Measurements from ENCODE around the gene WBP2. TPM values are rescaled to one million over a fixed set of nuclear protein-coding genes. Genes with fewer than 3 reads are reported as not detected.

WBP2 gene
- total and polyA plus RNA-seq, 2 of the 13 experiments (the other 11 are each of a cell fraction or from before 2014, with no cell fraction given): 29.2 to 29.5 TPM

DNA sequence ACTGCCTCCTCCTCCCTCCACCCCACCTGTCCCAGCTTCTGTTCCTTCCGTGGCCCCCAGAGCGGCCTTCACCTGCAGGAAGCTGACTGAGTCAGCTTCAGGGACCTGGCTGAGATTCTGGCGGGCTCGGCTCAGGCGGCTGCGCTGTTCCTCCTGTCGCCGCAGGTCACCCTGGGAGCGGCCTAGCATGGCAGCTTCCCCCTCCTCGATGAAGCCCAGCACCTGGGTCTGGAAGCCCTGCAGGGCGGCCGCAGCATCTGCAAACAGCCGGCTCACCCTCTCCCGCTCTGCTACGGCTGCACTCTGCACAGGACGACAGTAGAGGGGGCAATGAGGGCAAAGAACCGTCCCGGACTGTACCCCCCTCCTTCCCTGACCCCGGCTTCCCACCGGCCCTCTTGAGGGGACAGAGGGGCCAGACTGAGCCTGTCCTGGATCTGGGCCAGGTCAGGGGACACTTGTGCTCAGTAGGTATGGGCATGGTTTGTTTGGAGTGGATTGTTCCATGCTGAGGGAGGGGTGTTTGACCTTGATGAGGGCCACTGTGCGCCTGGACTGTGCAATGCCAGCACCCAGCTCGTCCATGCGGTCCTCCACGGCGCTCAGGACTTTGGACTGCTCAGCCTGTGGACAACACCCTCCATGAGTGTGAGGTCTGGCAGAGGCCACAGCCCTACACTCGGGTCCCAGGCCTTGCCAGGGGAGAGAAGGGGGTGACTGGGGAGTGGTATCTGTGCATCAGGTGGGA lies 21.2 kb upstream of the WBP2 start (continued):
- TF ChIP-seq ARNT2 (CRISPR knock-in tag; IDR thresholded peaks at IDR 0.05; ENCODE audit: low read depth) (peak; percentile 91; the same call in 1 of the 2 replicates), HDAC1 (CRISPR knock-in tag; IDR thresholded peaks at IDR 0.05) (peak; percentile 87), NR1H2 (CRISPR knock-in tag; IDR thresholded peaks at IDR 0.05; ENCODE audit: borderline replicate concordance, low read depth) (peak; percentile 87; the same call in 1 of the 2 replicates), PHF20 (CRISPR knock-in tag; IDR thresholded peaks at IDR 0.05) (peak; percentile 42; the same call in 1 of the 2 replicates), ZNF7 (CRISPR knock-in tag; IDR thresholded peaks at IDR 0.05) (no peak), FOXJ3 (CRISPR knock-in tag; IDR thresholded peaks at IDR 0.05; ENCODE audit: borderline replicate concordance) (peak; percentile 70), GABPB1 (CRISPR knock-in tag; IDR thresholded peaks at IDR 0.05) (peak; percentile 62), PPARG (CRISPR knock-in tag; conservative IDR thresholded peaks at IDR 0.05) (peak; percentile 66), ZNF709 (CRISPR knock-in tag; IDR thresholded peaks at IDR 0.05) (peak; percentile 61; the same call in 1 of the 2 replicates), AGO2 (optimal IDR thresholded peaks at IDR 0.05; ENCODE audit: low read depth, low read length) (peak; percentile 98), ZNF563 (CRISPR knock-in tag; IDR thresholded peaks at IDR 0.05) (peak; percentile 7; the same call in 1 of the 2 replicates), FOXM1 (CRISPR knock-in tag; IDR thresholded peaks at IDR 0.05) (no peak), HHEX (CRISPR knock-in tag; IDR thresholded peaks at IDR 0.05) (peak; percentile 7; the same call in 1 of the 2 replicates), ZNF788 (CRISPR knock-in tag; IDR thresholded peaks at IDR 0.05; ENCODE audit: borderline replicate concordance) (peak; percentile 100)
- TF ChIP-seq, protein P1, sequence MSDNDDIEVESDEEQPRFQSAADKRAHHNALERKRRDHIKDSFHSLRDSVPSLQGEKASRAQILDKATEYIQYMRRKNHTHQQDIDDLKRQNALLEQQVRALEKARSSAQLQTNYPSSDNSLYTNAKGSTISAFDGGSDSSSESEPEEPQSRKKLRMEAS (IDR thresholded peaks at IDR 0.05): peak; percentile 99
- TF ChIP-seq, protein P2, sequence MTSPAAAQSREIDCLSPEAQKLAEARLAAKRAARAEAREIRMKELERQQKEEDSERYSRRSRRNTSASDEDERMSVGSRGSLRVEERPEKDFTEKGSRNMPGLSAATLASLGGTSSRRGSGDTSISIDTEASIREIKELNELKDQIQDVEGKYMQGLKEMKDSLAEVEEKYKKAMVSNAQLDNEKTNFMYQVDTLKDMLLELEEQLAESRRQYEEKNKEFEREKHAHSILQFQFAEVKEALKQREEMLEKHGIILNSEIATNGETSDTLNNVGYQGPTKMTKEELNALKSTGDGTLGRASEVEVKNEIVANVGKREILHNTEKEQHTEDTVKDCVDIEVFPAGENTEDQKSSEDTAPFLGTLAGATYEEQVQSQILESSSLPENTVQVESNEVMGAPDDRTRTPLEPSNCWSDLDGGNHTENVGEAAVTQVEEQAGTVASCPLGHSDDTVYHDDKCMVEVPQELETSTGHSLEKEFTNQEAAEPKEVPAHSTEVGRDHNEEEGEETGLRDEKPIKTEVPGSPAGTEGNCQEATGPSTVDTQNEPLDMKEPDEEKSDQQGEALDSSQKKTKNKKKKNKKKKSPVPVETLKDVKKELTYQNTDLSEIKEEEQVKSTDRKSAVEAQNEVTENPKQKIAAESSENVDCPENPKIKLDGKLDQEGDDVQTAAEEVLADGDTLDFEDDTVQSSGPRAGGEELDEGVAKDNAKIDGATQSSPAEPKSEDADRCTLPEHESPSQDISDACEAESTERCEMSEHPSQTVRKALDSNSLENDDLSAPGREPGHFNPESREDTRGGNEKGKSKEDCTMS (CRISPR knock-in tag; conservative IDR thresholded peaks at IDR 0.05): no peak; the same call in 1 of the 2 replicates
- TF ChIP-seq, protein P3, sequence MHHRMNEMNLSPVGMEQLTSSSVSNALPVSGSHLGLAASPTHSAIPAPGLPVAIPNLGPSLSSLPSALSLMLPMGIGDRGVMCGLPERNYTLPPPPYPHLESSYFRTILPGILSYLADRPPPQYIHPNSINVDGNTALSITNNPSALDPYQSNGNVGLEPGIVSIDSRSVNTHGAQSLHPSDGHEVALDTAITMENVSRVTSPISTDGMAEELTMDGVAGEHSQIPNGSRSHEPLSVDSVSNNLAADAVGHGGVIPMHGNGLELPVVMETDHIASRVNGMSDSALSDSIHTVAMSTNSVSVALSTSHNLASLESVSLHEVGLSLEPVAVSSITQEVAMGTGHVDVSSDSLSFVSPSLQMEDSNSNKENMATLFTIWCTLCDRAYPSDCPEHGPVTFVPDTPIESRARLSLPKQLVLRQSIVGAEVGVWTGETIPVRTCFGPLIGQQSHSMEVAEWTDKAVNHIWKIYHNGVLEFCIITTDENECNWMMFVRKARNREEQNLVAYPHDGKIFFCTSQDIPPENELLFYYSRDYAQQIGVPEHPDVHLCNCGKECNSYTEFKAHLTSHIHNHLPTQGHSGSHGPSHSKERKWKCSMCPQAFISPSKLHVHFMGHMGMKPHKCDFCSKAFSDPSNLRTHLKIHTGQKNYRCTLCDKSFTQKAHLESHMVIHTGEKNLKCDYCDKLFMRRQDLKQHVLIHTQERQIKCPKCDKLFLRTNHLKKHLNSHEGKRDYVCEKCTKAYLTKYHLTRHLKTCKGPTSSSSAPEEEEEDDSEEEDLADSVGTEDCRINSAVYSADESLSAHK (CRISPR knock-in tag; IDR thresholded peaks at IDR 0.05; ENCODE audit: borderline replicate concordance): no peak
- TF ChIP-seq, protein P4, sequence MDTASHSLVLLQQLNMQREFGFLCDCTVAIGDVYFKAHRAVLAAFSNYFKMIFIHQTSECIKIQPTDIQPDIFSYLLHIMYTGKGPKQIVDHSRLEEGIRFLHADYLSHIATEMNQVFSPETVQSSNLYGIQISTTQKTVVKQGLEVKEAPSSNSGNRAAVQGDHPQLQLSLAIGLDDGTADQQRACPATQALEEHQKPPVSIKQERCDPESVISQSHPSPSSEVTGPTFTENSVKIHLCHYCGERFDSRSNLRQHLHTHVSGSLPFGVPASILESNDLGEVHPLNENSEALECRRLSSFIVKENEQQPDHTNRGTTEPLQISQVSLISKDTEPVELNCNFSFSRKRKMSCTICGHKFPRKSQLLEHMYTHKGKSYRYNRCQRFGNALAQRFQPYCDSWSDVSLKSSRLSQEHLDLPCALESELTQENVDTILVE (CRISPR knock-in tag; IDR thresholded peaks at IDR 0.05): peak; percentile 41; the same call in 1 of the 2 replicates
- TF ChIP-seq, protein P5, sequence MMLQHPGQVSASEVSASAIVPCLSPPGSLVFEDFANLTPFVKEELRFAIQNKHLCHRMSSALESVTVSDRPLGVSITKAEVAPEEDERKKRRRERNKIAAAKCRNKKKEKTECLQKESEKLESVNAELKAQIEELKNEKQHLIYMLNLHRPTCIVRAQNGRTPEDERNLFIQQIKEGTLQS (CRISPR knock-in tag; IDR thresholded peaks at IDR 0.05): peak; percentile 73
- TF ChIP-seq, protein P6, sequence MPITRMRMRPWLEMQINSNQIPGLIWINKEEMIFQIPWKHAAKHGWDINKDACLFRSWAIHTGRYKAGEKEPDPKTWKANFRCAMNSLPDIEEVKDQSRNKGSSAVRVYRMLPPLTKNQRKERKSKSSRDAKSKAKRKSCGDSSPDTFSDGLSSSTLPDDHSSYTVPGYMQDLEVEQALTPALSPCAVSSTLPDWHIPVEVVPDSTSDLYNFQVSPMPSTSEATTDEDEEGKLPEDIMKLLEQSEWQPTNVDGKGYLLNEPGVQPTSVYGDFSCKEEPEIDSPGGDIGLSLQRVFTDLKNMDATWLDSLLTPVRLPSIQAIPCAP (CRISPR knock-in tag; IDR thresholded peaks at IDR 0.05; ENCODE audit: low read depth): peak; percentile 31
- TF ChIP-seq, protein P7, sequence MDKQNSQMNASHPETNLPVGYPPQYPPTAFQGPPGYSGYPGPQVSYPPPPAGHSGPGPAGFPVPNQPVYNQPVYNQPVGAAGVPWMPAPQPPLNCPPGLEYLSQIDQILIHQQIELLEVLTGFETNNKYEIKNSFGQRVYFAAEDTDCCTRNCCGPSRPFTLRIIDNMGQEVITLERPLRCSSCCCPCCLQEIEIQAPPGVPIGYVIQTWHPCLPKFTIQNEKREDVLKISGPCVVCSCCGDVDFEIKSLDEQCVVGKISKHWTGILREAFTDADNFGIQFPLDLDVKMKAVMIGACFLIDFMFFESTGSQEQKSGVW (CRISPR knock-in tag; IDR thresholded peaks at IDR 0.05; ENCODE audit: borderline replicate concordance): no peak

All from HepG2 (cell line).